Hepatocyte (in vitro differentiated cells): Measurements from ENCODE around the gene RNASE13. TPM values are rescaled to one million over a fixed set of nuclear protein-coding genes. Genes with fewer than 3 reads are reported as not detected.

Experiments used
- DNase-seq: peaks from one replicate; pipeline ENCODE4 v3.0.0-alpha.2; 2016; ENCODE audit warnings: low spot score
- H2AFZ ChIP-seq: fragments of 200-600 bp; sonication (generic); 2 replicates; pipeline ENCODE4 v1.6.0; 2016; ENCODE audit warnings: antibody characterized with exemption, mild to moderate bottlenecking
- H3K27ac ChIP-seq: fragments of 200-600 bp; sonication (generic); 2 replicates; pipeline ENCODE4 v1.5.1; 2016; ENCODE audit warnings: mild to moderate bottlenecking
- H3K27me3 ChIP-seq: fragments of 200-600 bp; sonication (generic); 2 replicates; pipeline ENCODE4 v1.6.1; 2016
- H3K36me3 ChIP-seq: fragments of 200-600 bp; sonication (generic); replicated peaks from 2 replicates; pipeline ENCODE4 v1.5.1; 2016; ENCODE audit warnings: low read depth; ENCODE audit not compliant: insufficient read depth
- H3K4me1 ChIP-seq: fragments of 200-600 bp; sonication (generic); 2 replicates; pipeline ENCODE4 v1.5.1; 2016; ENCODE audit warnings: mild to moderate bottlenecking, moderate library complexity; ENCODE audit not compliant: insufficient read depth
- H3K4me2 ChIP-seq: fragments of 200-600 bp; sonication (generic); 2 replicates; pipeline ENCODE4 v1.6.0; 2016
- H3K4me3 ChIP-seq: fragments of 200-600 bp; sonication (generic); 2 replicates; pipeline ENCODE4 v1.5.1; 2016; ENCODE audit warnings: mild to moderate bottlenecking
- H3K79me2 ChIP-seq: fragments of 200-600 bp; sonication (generic); 2 replicates; pipeline ENCODE4 v1.6.0; 2017; ENCODE audit warnings: mild to moderate bottlenecking
- H3K9me2 ChIP-seq: fragments of 200-600 bp; sonication (generic); replicated peaks from 2 replicates; pipeline ENCODE4 v1.6.0; 2017; ENCODE audit warnings: mild to moderate bottlenecking; ENCODE audit not compliant: insufficient read depth
- H3K9me3 ChIP-seq: fragments of 200-600 bp; sonication (generic); 2 replicates; pipeline ENCODE4 v1.5.1; 2016; ENCODE audit warnings: low read depth, mild to moderate bottlenecking
- H4K20me1 ChIP-seq: fragments of 200-600 bp; sonication (generic); 2 replicates; pipeline ENCODE4 v1.6.0; 2016; ENCODE audit warnings: mild to moderate bottlenecking; ENCODE audit not compliant: insufficient read depth, poor library complexity, severe bottlenecking
- EZH2 ChIP-seq: fragments of 200-600 bp; sonication (generic); IDR thresholded peaks from 2 replicates; pipeline ENCODE4 v1.6.1; 2016; ENCODE audit warnings: antibody characterized with exemption, mild to moderate bottlenecking, borderline replicate concordance
- EZH2phosphoT487 ChIP-seq: fragments of 200-600 bp; sonication (generic); IDR thresholded peaks from one replicate; pipeline ENCODE4 v1.6.1; 2018; ENCODE audit warnings: antibody characterized with exemption, mild to moderate bottlenecking, low read depth, moderate library complexity; ENCODE audit not compliant: unreplicated experiment, severe bottlenecking
- WGBS: methylation state at CpG from one replicate; pipeline ENCODE4 v1.1.6; 2016; ENCODE audit warnings: low lambda C conversion rate; ENCODE audit errors: missing lambda C conversion rate; 5-methylcytosine and 5-hydroxymethylcytosine counted together
- polyA plus RNA-seq: library from polyadenylated mRNA; unstranded; fragments of >200 nt; fragmentation: Nextera tagmentation; extraction: Ambion mirVana; gene quantifications from 2 replicates; pipeline ENCODE4 v1.2.1, GENCODE V29; 2016
- total RNA-seq: library from RNA; depleted of rRNA; stranded (reverse); fragments of >200 nt; gene quantifications from 2 replicates; pipeline ENCODE4 v1.2.3, GENCODE V29; 2014
- TF ChIP-seq, protein P1 (sequence below): fragments of 200-600 bp; sonication (generic); IDR thresholded peaks from 2 replicates; pipeline ENCODE4 v1.5.1; 2016; ENCODE audit warnings: antibody characterized with exemption, mild to moderate bottlenecking; ENCODE audit not compliant: poor library complexity

Gene RNASE13
- total and polyA plus RNA-seq, 2 experiments from 2014 or later, result not detected

- Histone ChIP-seq H3K4me2 (peak overlapping the region; percentile 48), H3K27me3 (no peaks in the 10 kb centered on the region), H2AFZ (no peak overlapping the region), H3K4me1 (peaks cover 31% of the 10 kb centered on the region), H3K9me3 (no peaks in the 10 kb centered on the region), H3K27ac (peak overlapping the region; percentile 6), H3K4me3 (no peak overlapping the region), H3K79me2 (no peaks in the 10 kb centered on the region), H4K20me1 (no peaks in the 10 kb centered on the region), H3K36me3 (peaks cover 14% of the 10 kb centered on the region), H3K9me2 (no peaks in the 10 kb centered on the region)
- TF ChIP-seq, protein P1, sequence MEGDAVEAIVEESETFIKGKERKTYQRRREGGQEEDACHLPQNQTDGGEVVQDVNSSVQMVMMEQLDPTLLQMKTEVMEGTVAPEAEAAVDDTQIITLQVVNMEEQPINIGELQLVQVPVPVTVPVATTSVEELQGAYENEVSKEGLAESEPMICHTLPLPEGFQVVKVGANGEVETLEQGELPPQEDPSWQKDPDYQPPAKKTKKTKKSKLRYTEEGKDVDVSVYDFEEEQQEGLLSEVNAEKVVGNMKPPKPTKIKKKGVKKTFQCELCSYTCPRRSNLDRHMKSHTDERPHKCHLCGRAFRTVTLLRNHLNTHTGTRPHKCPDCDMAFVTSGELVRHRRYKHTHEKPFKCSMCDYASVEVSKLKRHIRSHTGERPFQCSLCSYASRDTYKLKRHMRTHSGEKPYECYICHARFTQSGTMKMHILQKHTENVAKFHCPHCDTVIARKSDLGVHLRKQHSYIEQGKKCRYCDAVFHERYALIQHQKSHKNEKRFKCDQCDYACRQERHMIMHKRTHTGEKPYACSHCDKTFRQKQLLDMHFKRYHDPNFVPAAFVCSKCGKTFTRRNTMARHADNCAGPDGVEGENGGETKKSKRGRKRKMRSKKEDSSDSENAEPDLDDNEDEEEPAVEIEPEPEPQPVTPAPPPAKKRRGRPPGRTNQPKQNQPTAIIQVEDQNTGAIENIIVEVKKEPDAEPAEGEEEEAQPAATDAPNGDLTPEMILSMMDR, result no peak
- TF ChIP-seq EZH2phosphoT487, result no peak
- no peak for TF ChIP-seq EZH2
- WGBS, result 67% methylated on average over 4 of the region's 4 CpGs
- DNase-seq, result no peak
Observed at GRCh38 chr14:20999591-20999990, 35.0 kb downstream of the RNASE13 start.

DNA sequence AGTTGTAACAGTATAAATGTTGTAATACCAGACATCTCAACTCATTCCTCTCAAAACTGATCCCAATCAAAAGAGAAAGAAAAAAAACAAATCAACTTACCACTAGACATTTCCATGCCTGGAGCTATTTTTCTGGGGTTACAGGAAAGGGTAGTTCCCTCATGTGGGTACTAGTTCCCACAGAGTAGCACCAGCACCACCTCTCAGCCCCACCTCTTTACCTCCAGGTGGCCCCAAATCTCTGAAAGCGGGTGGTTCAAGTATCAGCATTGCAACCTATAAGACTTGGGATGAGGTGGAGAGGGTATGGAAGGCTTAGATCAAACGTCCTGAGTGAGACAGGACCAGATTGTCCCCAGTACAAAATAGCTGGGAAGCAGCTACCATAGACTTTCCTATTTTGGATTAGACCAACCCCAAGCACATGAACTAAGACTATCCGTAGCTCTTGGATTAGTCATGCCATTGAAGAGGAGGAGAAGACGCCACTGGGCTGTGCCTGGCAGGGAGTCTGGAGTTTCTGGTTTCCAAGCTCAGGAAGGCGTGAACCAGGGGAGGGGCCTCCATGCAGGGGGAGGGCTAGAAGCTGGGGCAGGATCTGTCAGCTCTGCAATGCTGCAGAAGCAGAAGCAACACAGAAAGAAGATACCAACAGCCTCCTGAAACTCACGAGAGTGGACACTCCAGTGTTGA lies 35.8 kb downstream of the RNASE13 start, which contains the start of gene SLC39A2:
SLC39A2 (plus strand) TSS at position 620 of the 693 bp plus-strand sequence. CDS start 154 bp downstream, outside the sequence.
- Histone ChIP-seq H3K4me2 (peak within 1 kb of the TSS; percentile 48), H3K4me3 (no peak within 1 kb of the TSS), H4K20me1 (no peaks in the 10 kb centered on the region), H3K27ac (peak within 1 kb of the TSS; percentile 78), H3K36me3 (peaks cover 14% of the 10 kb centered on the region), H3K9me2 (no peaks in the 10 kb centered on the region), H3K9me3 (no peaks in the 10 kb centered on the region), H3K79me2 (no peaks in the 10 kb centered on the region), H2AFZ (no peak within 1 kb of the TSS), H3K27me3 (no peaks in the 10 kb centered on the region), H3K4me1 (peaks cover 31% of the 10 kb centered on the region)
- WGBS, result 28% methylated on average over 6 of the region's 6 CpGs
- peak; percentile 67 for DNase-seq
- TF ChIP-seq, protein P1, result no peak
- TF ChIP-seq EZH2 (no peak), EZH2phosphoT487 (no peak)

DNA sequence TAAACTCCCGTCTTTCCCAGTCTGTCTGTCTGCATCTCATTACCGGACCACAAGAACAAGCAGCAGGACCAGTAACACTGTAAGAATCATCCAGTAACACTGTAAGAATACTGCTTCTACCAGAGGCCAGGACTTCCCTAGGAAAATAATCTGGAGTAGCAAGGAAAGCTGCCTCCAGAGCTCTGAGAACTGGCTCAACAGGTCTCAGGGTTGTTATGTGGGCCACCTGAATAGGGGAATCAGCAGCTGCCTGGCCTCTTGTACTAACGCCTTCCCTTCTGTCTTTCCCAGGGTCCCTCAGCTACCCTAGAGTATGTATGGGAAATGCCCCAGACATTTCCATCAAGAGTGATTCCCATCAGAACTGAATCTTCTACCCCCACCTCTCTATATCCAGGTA lies 36.5 kb downstream of the RNASE13 start:
- no peak for DNase-seq
- TF ChIP-seq, protein P1, result no peak
- no peak for TF ChIP-seq EZH2phosphoT487
- TF ChIP-seq EZH2, result no peak
- 33% methylated on average over 3 of the region's 3 CpGs for WGBS
- Histone ChIP-seq H4K20me1 (no peaks in the 10 kb centered on the region), H3K4me3 (no peak overlapping the region), H3K36me3 (peaks cover 14% of the 10 kb centered on the region), H3K79me2 (peaks cover under 1% of the 10 kb centered on the region), H2AFZ (no peak overlapping the region), H3K4me2 (peak overlapping the region; percentile 48), H3K27me3 (no peaks in the 10 kb centered on the region), H3K27ac (peak overlapping the region; percentile 78), H3K4me1 (peaks cover 27% of the 10 kb centered on the region), H3K9me2 (no peaks in the 10 kb centered on the region), H3K9me3 (no peaks in the 10 kb centered on the region)
